HCT116 (cell line): ENCODE measurements around the gene HEATR3. TPM values are rescaled to one million over a fixed set of nuclear protein-coding genes. Genes with fewer than 3 reads are reported as not detected.

Experiments used
- ATAC-seq: fragments of 200-7000 bp; cut with Tn5 transposase; 2 replicates; pipeline ENCODE4 v1.9.1; 2020; ENCODE audit warnings: mild to moderate bottlenecking, moderate library complexity
- BruUV-seq: library from RNA; stranded (reverse); fragments of 400-500 nt; replicated peaks from 2 replicates; lab custom pipeline; 2021; lab: Mats Ljungman, UMichigan
- CTCF ChIA-PET: fragments of 300-600 bp; sonication (Branson Sonifier 250); formaldehyde crosslinking; loops from one replicate; lab custom pipeline; 2021; ENCODE audit warnings: antibody characterized with exemption; lab: Charles Lee
- POLR2A ChIA-PET: fragments of 300-600, 350-600 bp; sonication (Branson Sonifier 250); formaldehyde crosslinking; loops from one replicate; lab custom pipeline; 2021; ENCODE audit warnings: antibody characterized with exemption; lab: Charles Lee
- RAD21 ChIA-PET, 2 experiments: fragments of 300-600 bp; sonication (Branson Sonifier 250); formaldehyde crosslinking; loops; one replicate each; lab custom pipeline; 2023; ENCODE audit warnings: low total read pairs in 2 of 2; ENCODE audit not compliant: uncharacterized antibody in 2 of 2, unreplicated experiment in 2 of 2, low non-redundant PET in 1 of 2; lab: Charles Lee
- DNase-seq: peaks from one replicate; pipeline ENCODE4 v3.0.0-alpha.2; 2010; ENCODE audit warnings: low read depth, low spot score
- H2AFZ ChIP-seq: fragments of 200-600 bp; shearing (Covaris generic), sonication (generic); 2 replicates; pipeline ENCODE4 v1.6.1; 2017; ENCODE audit warnings: low read depth, mixed run types, mixed read lengths, antibody characterized with exemption, low read length; ENCODE audit not compliant: poor library complexity, severe bottlenecking
- H3K27ac ChIP-seq: 2 replicates; pipeline ENCODE4 v1.5.1; 2012; ENCODE audit warnings: low read depth, low read length
- H3K27me3 ChIP-seq: fragments of 200-600 bp; sonication (generic); 2 replicates; pipeline ENCODE4 v1.6.1; 2016; ENCODE audit warnings: mixed run types, low read length, mixed read lengths; ENCODE audit not compliant: insufficient read depth
- H3K36me3 ChIP-seq, 2 experiments: fragments of 200-500 bp in 1 of 2; fragments of 200-600 bp in 1 of 2; sonication (Bioruptor generic) in 1 of 2; sonication (generic) in 1 of 2; 2 replicates each; pipeline versions ENCODE4 v1.5.1 to v1.6.1; 2014 to 2016; ENCODE audit warnings: low read length in 2 of 2, inconsistent platforms in 1 of 2, mixed read lengths in 1 of 2, mixed run types in 1 of 2; ENCODE audit not compliant: insufficient read depth in 2 of 2, control insufficient read depth in 1 of 2
- H3K4me1 ChIP-seq, 2 experiments: fragments of 200-600 bp in 1 of 2; sonication (generic) in 1 of 2; 2 replicates each; pipeline versions ENCODE4 v1.5.1 to v1.6.1; 2012 to 2017; ENCODE audit warnings: low read length in 2 of 2, inconsistent platforms in 1 of 2, mild to moderate bottlenecking in 1 of 2, mixed read lengths in 1 of 2, mixed run types in 1 of 2, moderate library complexity in 1 of 2; ENCODE audit not compliant: insufficient read depth in 2 of 2, control insufficient read depth in 1 of 2
- H3K4me2 ChIP-seq: fragments of 200-600 bp; sonication (generic); 2 replicates; pipeline ENCODE4 v1.6.1; 2017; ENCODE audit warnings: mixed run types, low read length, mixed read lengths
- H3K4me3 ChIP-seq, 2 experiments: fragments of 200-600 bp in 1 of 2; sonication (generic) in 1 of 2; replicated peaks in 1 of 2; 2 replicates each; pipeline ENCODE4 v1.5.1; 2011 to 2016; ENCODE audit warnings: low read length in 2 of 2, control low read depth in 1 of 2, low read depth in 1 of 2, mild to moderate bottlenecking in 1 of 2, mixed read lengths in 1 of 2, mixed run types in 1 of 2
- H3K79me2 ChIP-seq: fragments of 200-600 bp; sonication (generic); 2 replicates; pipeline ENCODE4 v1.6.1; 2017; ENCODE audit warnings: mild to moderate bottlenecking, mixed run types, low read length, moderate library complexity, mixed read lengths; ENCODE audit not compliant: insufficient read depth
- H3K9ac ChIP-seq: fragments of 200-600 bp; sonication (generic); 2 replicates; pipeline ENCODE4 v1.6.1; 2016; ENCODE audit warnings: low read length, mixed read lengths
- H3K9me2 ChIP-seq: fragments of 200-600 bp; sonication (generic), shearing (Covaris generic); 2 replicates; pipeline ENCODE4 v1.6.1; 2017; ENCODE audit warnings: mixed run types, mild to moderate bottlenecking, moderate library complexity; ENCODE audit not compliant: insufficient read depth
- H3K9me3 ChIP-seq, 2 experiments: fragments of 200-500 bp in 1 of 2; fragments of 200-600 bp in 1 of 2; sonication (Bioruptor generic) in 1 of 2; sonication (generic) in 1 of 2; 2 replicates each; pipeline ENCODE4 v1.6.1; 2014 to 2017; ENCODE audit warnings: low read length in 2 of 2, mixed read lengths in 2 of 2, inconsistent platforms in 1 of 2, low read depth in 1 of 2, mild to moderate bottlenecking in 1 of 2, mixed run types in 1 of 2, moderate library complexity in 1 of 2; ENCODE audit not compliant: control insufficient read depth in 1 of 2, insufficient read depth in 1 of 2
- H4K20me1 ChIP-seq: fragments of 200-600 bp; sonication (generic), shearing (Covaris generic); 2 replicates; pipeline ENCODE4 v1.6.1; 2017; ENCODE audit warnings: mixed run types, mild to moderate bottlenecking, moderate library complexity; ENCODE audit not compliant: insufficient read depth
- CEBPB ChIP-seq: IDR thresholded peaks from 2 replicates; pipeline ENCODE4 v1.6.1; 2012; ENCODE audit warnings: low read depth
- EZH2 ChIP-seq: fragments of 200-600 bp; sonication (generic); IDR thresholded peaks from 2 replicates; pipeline ENCODE4 v1.6.1; 2017; ENCODE audit warnings: antibody characterized with exemption, mixed run types
- EZH2phosphoT487 ChIP-seq: fragments of 200-600 bp; IDR thresholded peaks from 2 replicates; pipeline ENCODE4 v1.6.1; 2018; ENCODE audit warnings: antibody characterized with exemption, borderline replicate concordance
- JUND ChIP-seq: IDR thresholded peaks from 2 replicates; pipeline ENCODE4 v1.6.1; 2012
- SP1 ChIP-seq: IDR thresholded peaks from 2 replicates; pipeline ENCODE4 v1.6.1; 2012; ENCODE audit warnings: low read depth
- TCF7L2 ChIP-seq: IDR thresholded peaks from 2 replicates; pipeline ENCODE4 v1.7.0; 2011; ENCODE audit warnings: borderline replicate concordance, inconsistent platforms; ENCODE audit not compliant: insufficient read depth, insufficient read length; ENCODE audit errors: extremely low read depth
- ZNF274 ChIP-seq: fragments of 200-500 bp; sonication (Bioruptor generic); IDR thresholded peaks from 2 replicates; pipeline ENCODE4 v1.6.1; 2014; ENCODE audit warnings: mild to moderate bottlenecking, low read depth, low read length, inconsistent platforms
- intact Hi-C: fragments of 100-400 bp; cut with micrococcal nuclease; formaldehyde crosslinking; loops from 2 replicates; pipeline ENCODE4 v1.10.0; 2022
- total RNA-seq: library from RNA; stranded (reverse); gene quantifications from one replicate; pipeline ENCODE4 v1.2.1, GENCODE V29; 2021; ENCODE audit not compliant: unreplicated experiment
- TF ChIP-seq, protein P1 (sequence below), 3 experiments: fragments of 200-600 bp in 1 of 3; sonication (generic) in 1 of 3; IDR thresholded peaks in 2 of 3; conservative IDR thresholded peaks in 1 of 3; 2 replicates each; pipeline ENCODE4 v1.5.1; 2012 to 2017; ENCODE audit warnings: low read depth in 2 of 3, low read length in 2 of 3, antibody characterized with exemption in 1 of 3, borderline replicate concordance in 1 of 3, control low read depth in 1 of 3, mild to moderate bottlenecking in 1 of 3, mixed read lengths in 1 of 3, mixed run types in 1 of 3, moderate library complexity in 1 of 3; ENCODE audit not compliant: insufficient read depth in 1 of 3
- TF ChIP-seq, protein P2 (sequence below): IDR thresholded peaks from 2 replicates; pipeline ENCODE4 v1.6.1; 2012
- TF ChIP-seq, protein P3 (sequence below): IDR thresholded peaks from 2 replicates; pipeline ENCODE4 v1.6.1; 2012

The HEATR3 gene
- total RNA-seq, 1 experiment from 2014 or later, result 16.3 TPM

DNA sequence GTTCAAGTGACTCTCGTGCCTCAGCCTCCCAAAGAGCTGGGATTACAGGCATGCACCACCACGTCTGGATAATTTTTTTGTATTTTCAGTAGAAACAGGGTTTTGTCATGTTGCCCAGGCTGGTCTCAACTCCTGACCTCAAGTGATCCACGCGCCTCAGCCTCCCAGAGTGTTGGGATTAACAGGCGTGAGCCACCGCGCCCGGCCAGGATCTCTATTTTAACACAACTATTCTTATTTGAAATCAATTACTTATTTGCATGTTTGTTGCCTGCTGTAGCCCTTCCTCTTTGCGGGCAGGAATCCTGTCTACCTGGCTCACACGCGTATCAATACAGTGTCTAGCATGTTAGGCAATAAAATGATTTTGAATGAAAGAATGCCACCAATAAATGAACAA is 41.6 kb upstream of the HEATR3 start:
- ChIA-PET POLR2A (interaction anchor here (0.5 to 1.2 kb wide), 2 partner anchors 41 to 480 kb away, joined by 3 to 8 read pairs; partner anchors contain the start of gene HEATR3), RAD21 (interaction anchor here (1.2 to 1.6 kb wide), 2 partner anchors 186 to 187 kb away, joined by 5 to 9 read pairs; no protein-coding TSS in a partner anchor), CTCF (interaction anchor here (1.1 to 2.3 kb wide), 11 partner anchors 11 to 619 kb away, joined by 3 to 65 read pairs (median 7); partner anchors contain the start of gene HEATR3)
- no peaks in the 10 kb centered on the region for H3K9me2 ChIP-seq
- intact Hi-C loops, result loop anchor here (2.0 to 10.0 kb wide), 2 partner anchors 187 to 331 kb away; no protein-coding TSS in a partner anchor
- H3K27ac ChIP-seq, result no peak overlapping the region
- DNase-seq (no peak), ATAC-seq (no peak)
- H3K4me3 ChIP-seq, result peak overlapping the region; percentile 38 to 97
- TF ChIP-seq, protein P1, sequence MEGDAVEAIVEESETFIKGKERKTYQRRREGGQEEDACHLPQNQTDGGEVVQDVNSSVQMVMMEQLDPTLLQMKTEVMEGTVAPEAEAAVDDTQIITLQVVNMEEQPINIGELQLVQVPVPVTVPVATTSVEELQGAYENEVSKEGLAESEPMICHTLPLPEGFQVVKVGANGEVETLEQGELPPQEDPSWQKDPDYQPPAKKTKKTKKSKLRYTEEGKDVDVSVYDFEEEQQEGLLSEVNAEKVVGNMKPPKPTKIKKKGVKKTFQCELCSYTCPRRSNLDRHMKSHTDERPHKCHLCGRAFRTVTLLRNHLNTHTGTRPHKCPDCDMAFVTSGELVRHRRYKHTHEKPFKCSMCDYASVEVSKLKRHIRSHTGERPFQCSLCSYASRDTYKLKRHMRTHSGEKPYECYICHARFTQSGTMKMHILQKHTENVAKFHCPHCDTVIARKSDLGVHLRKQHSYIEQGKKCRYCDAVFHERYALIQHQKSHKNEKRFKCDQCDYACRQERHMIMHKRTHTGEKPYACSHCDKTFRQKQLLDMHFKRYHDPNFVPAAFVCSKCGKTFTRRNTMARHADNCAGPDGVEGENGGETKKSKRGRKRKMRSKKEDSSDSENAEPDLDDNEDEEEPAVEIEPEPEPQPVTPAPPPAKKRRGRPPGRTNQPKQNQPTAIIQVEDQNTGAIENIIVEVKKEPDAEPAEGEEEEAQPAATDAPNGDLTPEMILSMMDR (IDR thresholded peaks at IDR 0.05 in 2 of 3, conservative IDR thresholded peaks at IDR 0.05 in 1 of 3; ENCODE audit: borderline replicate concordance in 1 of 3, insufficient read depth in 1 of 3, low read depth in 2 of 3, low read length in 2 of 3), result no peak
- TF ChIP-seq EZH2 (no peak), TCF7L2 (no peak), SP1 (no peak), EZH2phosphoT487 (no peak), ZNF274 (no peak), JUND (no peak), CEBPB (no peak)
- TF ChIP-seq, protein P2, sequence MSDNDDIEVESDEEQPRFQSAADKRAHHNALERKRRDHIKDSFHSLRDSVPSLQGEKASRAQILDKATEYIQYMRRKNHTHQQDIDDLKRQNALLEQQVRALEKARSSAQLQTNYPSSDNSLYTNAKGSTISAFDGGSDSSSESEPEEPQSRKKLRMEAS, result no peak
- TF ChIP-seq, protein P3, sequence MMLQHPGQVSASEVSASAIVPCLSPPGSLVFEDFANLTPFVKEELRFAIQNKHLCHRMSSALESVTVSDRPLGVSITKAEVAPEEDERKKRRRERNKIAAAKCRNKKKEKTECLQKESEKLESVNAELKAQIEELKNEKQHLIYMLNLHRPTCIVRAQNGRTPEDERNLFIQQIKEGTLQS, result no peak
- no peaks in the 10 kb centered on the region for H3K36me3 ChIP-seq
- peak overlapping the region; percentile 98 for H2AFZ ChIP-seq
- peaks cover 4 to 15% of the 10 kb centered on the region in 2 experiments; a peak in 2 of 4 replicates for H3K4me1 ChIP-seq
- H3K79me2 ChIP-seq, result peaks cover 24% of the 10 kb centered on the region
- BruUV-seq, result no TSS peak
- H3K27me3 ChIP-seq, result no peaks in the 10 kb centered on the region
- H3K9ac ChIP-seq, result peak overlapping the region; percentile 8; the same call in 1 of the 2 replicates
- peak overlapping the region; percentile 83 for H3K4me2 ChIP-seq
- no peaks in the 10 kb centered on the region for H3K9me3 ChIP-seq
- no peaks in the 10 kb centered on the region for H4K20me1 ChIP-seq
